ENCODE data around the gene PPP1R12C.

The PPP1R12C gene

GRCh38 chr19:55119053-55119452 is 1.6 kb upstream of the PPP1R12C start:
- H3K9me3 ChIP-seq (ENCODE audit: insufficient read depth, low read length) = no peaks in the 10 kb centered on the region
- no peak for DNase-seq (ENCODE audit: low read depth, low spot score)
- peaks cover 4% of the 10 kb centered on the region for H3K4me1 ChIP-seq (ENCODE audit: insufficient read depth, insufficient read length)
- H3K36me3 ChIP-seq (ENCODE audit: insufficient read depth, insufficient read length, low read length) = peaks cover 4% of the 10 kb centered on the region
- no peak for TF ChIP-seq ZNF274 (IDR thresholded peaks at IDR 0.05; ENCODE audit: low read depth, low read length)
- no peak for TF ChIP-seq SUZ12 (IDR thresholded peaks at IDR 0.05; ENCODE audit: extremely low read depth, insufficient read depth, insufficient read length)
- TF ChIP-seq YY1 (IDR thresholded peaks at IDR 0.05; ENCODE audit: insufficient read depth, insufficient read length) = no peak
- no peaks in the 10 kb centered on the region for H3K27me3 ChIP-seq (ENCODE audit: insufficient read depth, insufficient read length)
- H3K9ac ChIP-seq (ENCODE audit: insufficient read length, low read depth) = peak overlapping the region; percentile 72
- peak overlapping the region; percentile 62 for H3K4me3 ChIP-seq (ENCODE audit: insufficient read length, low read depth)

DNA sequence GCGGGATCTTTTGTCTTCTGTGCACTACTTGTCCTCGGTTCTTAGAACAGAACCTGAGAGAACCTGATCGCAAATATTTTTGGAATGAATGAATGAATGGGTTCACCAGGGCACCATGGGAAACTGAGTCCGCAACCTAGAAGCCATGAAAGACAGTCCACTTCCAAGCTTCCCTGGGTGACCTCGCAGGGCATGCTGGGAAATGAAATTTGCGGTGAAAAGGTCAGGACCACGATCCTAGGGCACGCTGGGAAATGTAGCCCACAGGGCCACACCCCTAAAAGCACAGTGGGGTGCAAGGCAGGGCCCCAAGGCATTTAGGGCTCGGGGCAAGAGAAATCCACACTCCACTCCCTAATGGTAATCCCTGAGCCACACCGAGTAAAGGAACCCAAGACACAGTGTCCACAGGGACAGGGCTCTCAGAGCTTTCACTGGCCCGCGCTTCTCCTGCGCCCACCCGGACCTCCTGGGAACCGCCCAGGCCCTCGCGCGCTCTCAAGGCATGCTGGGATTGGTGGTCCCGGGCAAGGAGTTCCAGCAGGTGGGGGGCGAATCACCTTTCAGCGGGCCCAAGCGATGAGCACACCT is 1.1 kb upstream of the PPP1R12C start:
- H3K9me3 ChIP-seq (ENCODE audit: insufficient read depth, low read length) = no peaks in the 10 kb centered on the region
- H3K4me3 ChIP-seq (ENCODE audit: insufficient read length, low read depth) = peak overlapping the region; percentile 62

GRCh38 chr19:55117663-55118391 is 390 bp upstream of the PPP1R12C start:
- no peak for TF ChIP-seq SUZ12 (IDR thresholded peaks at IDR 0.05; ENCODE audit: extremely low read depth, insufficient read depth, insufficient read length)
- TF ChIP-seq ZNF274 (IDR thresholded peaks at IDR 0.05; ENCODE audit: low read depth, low read length) = no peak
- TF ChIP-seq YY1 (IDR thresholded peaks at IDR 0.05; ENCODE audit: insufficient read depth, insufficient read length) = no peak
- Histone ChIP-seq H3K9ac (ENCODE audit: insufficient read length, low read depth) (peak overlapping the region; percentile 64), H3K9me3 (ENCODE audit: insufficient read depth, low read length) (no peaks in the 10 kb centered on the region), H3K36me3 (ENCODE audit: insufficient read depth, insufficient read length, low read length) (peaks cover 4% of the 10 kb centered on the region), H3K4me1 (ENCODE audit: insufficient read depth, insufficient read length) (peaks cover 12% of the 10 kb centered on the region), H3K27me3 (ENCODE audit: insufficient read depth, insufficient read length) (no peaks in the 10 kb centered on the region), H3K4me3 (ENCODE audit: insufficient read length, low read depth) (peak overlapping the region; percentile 62)
- DNase-seq (ENCODE audit: low read depth, low spot score) = peak; percentile 94

More for the DNA sequence above, 1.1 kb upstream of the PPP1R12C start:
- H3K4me1 ChIP-seq (ENCODE audit: insufficient read depth, insufficient read length) = peaks cover 6% of the 10 kb centered on the region
- TF ChIP-seq YY1 (IDR thresholded peaks at IDR 0.05; ENCODE audit: insufficient read depth, insufficient read length) (peak; percentile 49), ZNF274 (IDR thresholded peaks at IDR 0.05; ENCODE audit: low read depth, low read length) (no peak)
- no peaks in the 10 kb centered on the region for H3K27me3 ChIP-seq (ENCODE audit: insufficient read depth, insufficient read length)
- peaks cover 4% of the 10 kb centered on the region for H3K36me3 ChIP-seq (ENCODE audit: insufficient read depth, insufficient read length, low read length)
- peak overlapping the region; percentile 72 for H3K9ac ChIP-seq (ENCODE audit: insufficient read length, low read depth)
- DNase-seq (ENCODE audit: low read depth, low spot score) = peak; percentile 43

- peak overlapping the region; percentile 89 for H3K9ac ChIP-seq (ENCODE audit: insufficient read length, low read depth)
- H3K4me3 ChIP-seq (ENCODE audit: insufficient read length, low read depth) = peak overlapping the region; percentile 89
- no peaks in the 10 kb centered on the region for H3K27me3 ChIP-seq (ENCODE audit: insufficient read depth, insufficient read length)
- peaks cover 12% of the 10 kb centered on the region for H3K4me1 ChIP-seq (ENCODE audit: insufficient read depth, insufficient read length)
- H3K36me3 ChIP-seq (ENCODE audit: insufficient read depth, insufficient read length, low read length) = peaks cover 18% of the 10 kb centered on the region
- TF ChIP-seq YY1 (IDR thresholded peaks at IDR 0.05; ENCODE audit: insufficient read depth, insufficient read length) (no peak), ZNF274 (IDR thresholded peaks at IDR 0.05; ENCODE audit: low read depth, low read length) (no peak), SUZ12 (IDR thresholded peaks at IDR 0.05; ENCODE audit: extremely low read depth, insufficient read depth, insufficient read length) (no peak)
- DNase-seq (ENCODE audit: low read depth, low spot score) = no peak
- no peaks in the 10 kb centered on the region for H3K9me3 ChIP-seq (ENCODE audit: insufficient read depth, low read length)
Observed at GRCh38 chr19:55116232-55116858, 1.1 kb downstream of the PPP1R12C start.

- no peak for DNase-seq (ENCODE audit: low read depth, low spot score)
- Histone ChIP-seq H3K9ac (ENCODE audit: insufficient read length, low read depth) (peak overlapping the region; percentile 89), H3K4me1 (ENCODE audit: insufficient read depth, insufficient read length) (peaks cover 12% of the 10 kb centered on the region), H3K27me3 (ENCODE audit: insufficient read depth, insufficient read length) (no peaks in the 10 kb centered on the region), H3K36me3 (ENCODE audit: insufficient read depth, insufficient read length, low read length) (peaks cover 19% of the 10 kb centered on the region), H3K9me3 (ENCODE audit: insufficient read depth, low read length) (no peaks in the 10 kb centered on the region), H3K4me3 (ENCODE audit: insufficient read length, low read depth) (peak overlapping the region; percentile 89)
- TF ChIP-seq SUZ12 (IDR thresholded peaks at IDR 0.05; ENCODE audit: extremely low read depth, insufficient read depth, insufficient read length) = no peak
Observed at GRCh38 chr19:55115446-55116065, 1.9 kb downstream of the PPP1R12C start.

DNA sequence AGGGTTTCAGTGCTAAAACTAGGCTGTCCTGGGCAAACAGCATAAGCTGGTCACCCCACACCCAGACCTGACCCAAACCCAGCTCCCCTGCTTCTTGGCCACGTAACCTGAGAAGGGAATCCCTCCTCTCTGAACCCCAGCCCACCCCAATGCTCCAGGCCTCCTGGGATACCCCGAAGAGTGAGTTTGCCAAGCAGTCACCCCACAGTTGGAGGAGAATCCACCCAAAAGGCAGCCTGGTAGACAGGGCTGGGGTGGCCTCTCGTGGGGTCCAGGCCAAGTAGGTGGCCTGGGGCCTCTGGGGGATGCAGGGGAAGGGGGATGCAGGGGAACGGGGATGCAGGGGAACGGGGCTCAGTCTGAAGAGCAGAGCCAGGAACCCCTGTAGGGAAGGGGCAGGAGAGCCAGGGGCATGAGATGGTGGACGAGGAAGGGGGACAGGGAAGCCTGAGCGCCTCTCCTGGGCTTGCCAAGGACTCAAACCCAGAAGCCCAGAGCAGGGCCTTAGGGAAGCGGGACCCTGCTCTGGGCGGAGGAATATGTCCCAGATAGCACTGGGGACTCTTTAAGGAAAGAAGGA is 2.8 kb downstream of the PPP1R12C start:
- Histone ChIP-seq H3K9me3 (ENCODE audit: insufficient read depth, low read length) (no peaks in the 10 kb centered on the region), H3K9ac (ENCODE audit: insufficient read length, low read depth) (no peak overlapping the region), H3K36me3 (ENCODE audit: insufficient read depth, insufficient read length, low read length) (peaks cover 28% of the 10 kb centered on the region), H3K4me1 (ENCODE audit: insufficient read depth, insufficient read length) (peaks cover 12% of the 10 kb centered on the region), H3K27me3 (ENCODE audit: insufficient read depth, insufficient read length) (no peaks in the 10 kb centered on the region), H3K4me3 (ENCODE audit: insufficient read length, low read depth) (no peak overlapping the region)
- DNase-seq (ENCODE audit: low read depth, low spot score) = no peak
- no peak for TF ChIP-seq SUZ12 (IDR thresholded peaks at IDR 0.05; ENCODE audit: extremely low read depth, insufficient read depth, insufficient read length)
- no peak for TF ChIP-seq ZNF274 (IDR thresholded peaks at IDR 0.05; ENCODE audit: low read depth, low read length)
- TF ChIP-seq YY1 (IDR thresholded peaks at IDR 0.05; ENCODE audit: insufficient read depth, insufficient read length) = no peak
